HCT116 (cell line): ENCODE data around the gene NTNG1. TPM values are rescaled to one million over a fixed set of nuclear protein-coding genes. Genes with fewer than 3 reads are reported as not detected.

Experiments used
- ATAC-seq: fragments of 200-7000 bp; cut with Tn5 transposase; 2 replicates; pipeline ENCODE4 v1.9.1; 2020; ENCODE audit warnings: mild to moderate bottlenecking, moderate library complexity
- BruUV-seq: library from RNA; stranded (reverse); fragments of 400-500 nt; replicated peaks from 2 replicates; lab custom pipeline; 2021; lab: Mats Ljungman, UMichigan
- CTCF ChIA-PET: fragments of 300-600 bp; sonication (Branson Sonifier 250); formaldehyde crosslinking; loops from one replicate; lab custom pipeline; 2021; ENCODE audit warnings: antibody characterized with exemption; lab: Charles Lee
- POLR2A ChIA-PET: fragments of 300-600, 350-600 bp; sonication (Branson Sonifier 250); formaldehyde crosslinking; loops from one replicate; lab custom pipeline; 2021; ENCODE audit warnings: antibody characterized with exemption; lab: Charles Lee
- RAD21 ChIA-PET, 2 experiments: fragments of 300-600 bp; sonication (Branson Sonifier 250); formaldehyde crosslinking; loops; one replicate each; lab custom pipeline; 2023; ENCODE audit warnings: low total read pairs in 2 of 2; ENCODE audit not compliant: uncharacterized antibody in 2 of 2, unreplicated experiment in 2 of 2, low non-redundant PET in 1 of 2; lab: Charles Lee
- DNase-seq: peaks from one replicate; pipeline ENCODE4 v3.0.0-alpha.2; 2010; ENCODE audit warnings: low read depth, low spot score
- H2AFZ ChIP-seq: fragments of 200-600 bp; shearing (Covaris generic), sonication (generic); 2 replicates; pipeline ENCODE4 v1.6.1; 2017; ENCODE audit warnings: low read depth, mixed run types, mixed read lengths, antibody characterized with exemption, low read length; ENCODE audit not compliant: poor library complexity, severe bottlenecking
- H3K27ac ChIP-seq: 2 replicates; pipeline ENCODE4 v1.5.1; 2012; ENCODE audit warnings: low read depth, low read length
- H3K27me3 ChIP-seq: fragments of 200-600 bp; sonication (generic); 2 replicates; pipeline ENCODE4 v1.6.1; 2016; ENCODE audit warnings: mixed run types, low read length, mixed read lengths; ENCODE audit not compliant: insufficient read depth
- H3K36me3 ChIP-seq, 2 experiments: fragments of 200-500 bp in 1 of 2; fragments of 200-600 bp in 1 of 2; sonication (Bioruptor generic) in 1 of 2; sonication (generic) in 1 of 2; 2 replicates each; pipeline versions ENCODE4 v1.5.1 to v1.6.1; 2014 to 2016; ENCODE audit warnings: low read length in 2 of 2, inconsistent platforms in 1 of 2, mixed read lengths in 1 of 2, mixed run types in 1 of 2; ENCODE audit not compliant: insufficient read depth in 2 of 2, control insufficient read depth in 1 of 2
- H3K4me1 ChIP-seq, 2 experiments: fragments of 200-600 bp in 1 of 2; sonication (generic) in 1 of 2; 2 replicates each; pipeline versions ENCODE4 v1.5.1 to v1.6.1; 2012 to 2017; ENCODE audit warnings: low read length in 2 of 2, inconsistent platforms in 1 of 2, mild to moderate bottlenecking in 1 of 2, mixed read lengths in 1 of 2, mixed run types in 1 of 2, moderate library complexity in 1 of 2; ENCODE audit not compliant: insufficient read depth in 2 of 2, control insufficient read depth in 1 of 2
- H3K4me2 ChIP-seq: fragments of 200-600 bp; sonication (generic); 2 replicates; pipeline ENCODE4 v1.6.1; 2017; ENCODE audit warnings: mixed run types, low read length, mixed read lengths
- H3K4me3 ChIP-seq, 2 experiments: fragments of 200-600 bp in 1 of 2; sonication (generic) in 1 of 2; replicated peaks in 1 of 2; 2 replicates each; pipeline ENCODE4 v1.5.1; 2011 to 2016; ENCODE audit warnings: low read length in 2 of 2, control low read depth in 1 of 2, low read depth in 1 of 2, mild to moderate bottlenecking in 1 of 2, mixed read lengths in 1 of 2, mixed run types in 1 of 2
- H3K79me2 ChIP-seq: fragments of 200-600 bp; sonication (generic); 2 replicates; pipeline ENCODE4 v1.6.1; 2017; ENCODE audit warnings: mild to moderate bottlenecking, mixed run types, low read length, moderate library complexity, mixed read lengths; ENCODE audit not compliant: insufficient read depth
- H3K9ac ChIP-seq: fragments of 200-600 bp; sonication (generic); 2 replicates; pipeline ENCODE4 v1.6.1; 2016; ENCODE audit warnings: low read length, mixed read lengths
- H3K9me2 ChIP-seq: fragments of 200-600 bp; sonication (generic), shearing (Covaris generic); 2 replicates; pipeline ENCODE4 v1.6.1; 2017; ENCODE audit warnings: mixed run types, mild to moderate bottlenecking, moderate library complexity; ENCODE audit not compliant: insufficient read depth
- H3K9me3 ChIP-seq, 2 experiments: fragments of 200-500 bp in 1 of 2; fragments of 200-600 bp in 1 of 2; sonication (Bioruptor generic) in 1 of 2; sonication (generic) in 1 of 2; 2 replicates each; pipeline ENCODE4 v1.6.1; 2014 to 2017; ENCODE audit warnings: low read length in 2 of 2, mixed read lengths in 2 of 2, inconsistent platforms in 1 of 2, low read depth in 1 of 2, mild to moderate bottlenecking in 1 of 2, mixed run types in 1 of 2, moderate library complexity in 1 of 2; ENCODE audit not compliant: control insufficient read depth in 1 of 2, insufficient read depth in 1 of 2
- H4K20me1 ChIP-seq: fragments of 200-600 bp; sonication (generic), shearing (Covaris generic); 2 replicates; pipeline ENCODE4 v1.6.1; 2017; ENCODE audit warnings: mixed run types, mild to moderate bottlenecking, moderate library complexity; ENCODE audit not compliant: insufficient read depth
- ATF3 ChIP-seq: IDR thresholded peaks from 2 replicates; pipeline ENCODE4 v1.6.1; 2012
- CEBPB ChIP-seq: IDR thresholded peaks from 2 replicates; pipeline ENCODE4 v1.6.1; 2012; ENCODE audit warnings: low read depth
- CTCF ChIP-seq, 3 experiments: fragments of 200-600 bp in 1 of 3; sonication (generic) in 1 of 3; IDR thresholded peaks in 2 of 3; conservative IDR thresholded peaks in 1 of 3; 2 replicates each; pipeline ENCODE4 v1.5.1; 2012 to 2017; ENCODE audit warnings: low read depth in 2 of 3, low read length in 2 of 3, antibody characterized with exemption in 1 of 3, borderline replicate concordance in 1 of 3, control low read depth in 1 of 3, mild to moderate bottlenecking in 1 of 3, mixed read lengths in 1 of 3, mixed run types in 1 of 3, moderate library complexity in 1 of 3; ENCODE audit not compliant: insufficient read depth in 1 of 3
- ELF1 ChIP-seq: IDR thresholded peaks from 2 replicates; pipeline ENCODE4 v1.6.1; 2012; ENCODE audit warnings: low read depth, borderline replicate concordance
- EZH2 ChIP-seq: fragments of 200-600 bp; sonication (generic); IDR thresholded peaks from 2 replicates; pipeline ENCODE4 v1.6.1; 2017; ENCODE audit warnings: antibody characterized with exemption, mixed run types
- RAD21 ChIP-seq: IDR thresholded peaks from 2 replicates; pipeline ENCODE4 v1.6.1; 2012; ENCODE audit warnings: low read depth, mild to moderate bottlenecking
- REST ChIP-seq: IDR thresholded peaks from 2 replicates; pipeline ENCODE4 v1.6.1; 2012; ENCODE audit warnings: low read depth
- SP1 ChIP-seq: IDR thresholded peaks from 2 replicates; pipeline ENCODE4 v1.6.1; 2012; ENCODE audit warnings: low read depth
- SRF ChIP-seq: IDR thresholded peaks from 2 replicates; pipeline ENCODE4 v1.6.1; 2012; ENCODE audit warnings: low read depth
- YY1 ChIP-seq: IDR thresholded peaks from 2 replicates; pipeline ENCODE4 v1.6.1; 2011; ENCODE audit warnings: low read length, low read depth, moderate library complexity, mild to moderate bottlenecking; ENCODE audit not compliant: insufficient replicate concordance; ENCODE audit errors: extremely low read depth
- intact Hi-C: fragments of 100-400 bp; cut with micrococcal nuclease; formaldehyde crosslinking; loops from 2 replicates; pipeline ENCODE4 v1.10.0; 2022
- total RNA-seq: library from RNA; stranded (reverse); gene quantifications from one replicate; pipeline ENCODE4 v1.2.1, GENCODE V29; 2021; ENCODE audit not compliant: unreplicated experiment

NTNG1 gene
- total RNA-seq, 1 experiment from 2014 or later: not detected

DNA sequence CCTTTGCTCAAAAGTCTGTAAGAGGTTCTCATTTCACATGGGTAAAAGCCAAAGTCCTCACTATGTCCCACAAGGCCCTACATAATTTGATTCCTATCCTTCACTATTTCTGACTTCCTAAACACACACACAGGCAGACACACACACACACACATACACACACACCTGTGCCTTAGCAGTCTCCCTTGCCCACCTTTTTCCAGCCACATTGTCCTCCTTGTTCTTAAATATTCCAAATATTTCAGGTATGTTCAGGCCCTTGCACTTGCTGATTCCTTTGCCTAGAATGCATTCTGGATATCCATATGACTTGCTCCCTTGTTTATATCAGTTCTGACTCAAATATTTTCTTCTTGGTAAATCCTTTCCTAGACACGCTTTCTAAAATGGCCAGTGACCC lies 54.6 kb downstream of the NTNG1 start:
- H3K9me3 ChIP-seq: no peaks in the 10 kb centered on the region
- ATAC-seq (no peak), DNase-seq (no peak)
- no peak overlapping the region for H3K4me3 ChIP-seq
- TF ChIP-seq REST (no peak), CEBPB (no peak), YY1 (no peak), ELF1 (no peak), RAD21 (no peak), SP1 (no peak)
- ChIA-PET RAD21 (no interaction called here), POLR2A (no interaction called here), CTCF (no interaction called here)
- H3K9me2 ChIP-seq: no peaks in the 10 kb centered on the region
- H2AFZ ChIP-seq: no peak overlapping the region
- intact Hi-C loops: no loop called here
- no peaks in the 10 kb centered on the region for H4K20me1 ChIP-seq
- no peak overlapping the region for H3K27ac ChIP-seq
- no peak overlapping the region for H3K4me2 ChIP-seq
- H3K9ac ChIP-seq: no peak overlapping the region
- no TSS peak for BruUV-seq
- no peaks in the 10 kb centered on the region for H3K27me3 ChIP-seq
- no peaks in the 10 kb centered on the region for H3K4me1 ChIP-seq
- no peaks in the 10 kb centered on the region for H3K36me3 ChIP-seq
- H3K79me2 ChIP-seq: no peaks in the 10 kb centered on the region

- ChIA-PET CTCF (no interaction called here), POLR2A (no interaction called here)
- H3K4me3 ChIP-seq: no peak overlapping the region
- H3K27me3 ChIP-seq: no peaks in the 10 kb centered on the region
- ATAC-seq: no peak
- no peak overlapping the region for H2AFZ ChIP-seq
- H3K4me2 ChIP-seq: no peak overlapping the region
- intact Hi-C loops: no loop called here
- no peaks in the 10 kb centered on the region for H3K4me1 ChIP-seq
- TF ChIP-seq ATF3 (no peak), CTCF (IDR thresholded peaks at IDR 0.05 in 2 of 3, conservative IDR thresholded peaks at IDR 0.05 in 1 of 3; ENCODE audit: borderline replicate concordance in 1 of 3, insufficient read depth in 1 of 3, low read depth in 2 of 3, low read length in 2 of 3) (peak in 2 of 3 experiments; percentile 36 to 56; a peak in 4 of 6 replicates), EZH2 (no peak), SRF (no peak)
- TF ChIP-seq, all 23 proteins: peak for 1
- Histone ChIP-seq H3K27ac (no peak overlapping the region), H3K9me2 (no peaks in the 10 kb centered on the region), H3K9ac (no peak overlapping the region), H4K20me1 (no peaks in the 10 kb centered on the region), H3K79me2 (no peaks in the 10 kb centered on the region), H3K36me3 (no peaks in the 10 kb centered on the region), H3K9me3 (peaks cover 0 to 3% of the 10 kb centered on the region in 2 experiments; a peak in 2 of 4 replicates)
- peak; percentile 15 for DNase-seq
- no TSS peak for BruUV-seq
- RAD21 ChIA-PET: no interaction called here
These were observed 56.2 kb downstream of the NTNG1 start for GRCh38 chr1:107196973-107197562.
